Upper lobe of left lung (tissue), 6 donors: ENCODE data around the gene CETP. TPM values are rescaled to one million over a fixed set of nuclear protein-coding genes. Genes with fewer than 3 reads are reported as not detected.

Source experiments
- ATAC-seq, 2 donors: fragments of 200-7000 bp; cut with Tn5 transposase; one replicate each; pipeline ENCODE4 v1.9.1; 2022; ENCODE audit warnings: mild to moderate bottlenecking in 2 of 2, moderate library complexity in 2 of 2; ENCODE audit not compliant: low FRiP score in 2 of 2
- DNase-seq, 2 donors: peaks; one replicate each; pipeline ENCODE4 v3.0.0-alpha.2; 2019 to 2020
- H3K27ac ChIP-seq, 4 donors: fragments of 200-600 bp; sonication (generic); one replicate each; pipeline ENCODE4 v1.5.1; 2016 to 2019
- H3K27me3 ChIP-seq, 4 donors: fragments of 200-600 bp; sonication (generic); one replicate each; pipeline ENCODE4 v1.5.1; 2017 to 2019
- H3K36me3 ChIP-seq, 4 donors: fragments of 200-600 bp; sonication (generic); one replicate each; pipeline ENCODE4 v1.5.1; 2016 to 2019
- H3K4me1 ChIP-seq, 4 donors: fragments of 200-600 bp; sonication (generic); one replicate each; pipeline ENCODE4 v1.5.1; 2018 to 2019
- H3K4me3 ChIP-seq, 4 donors: fragments of 200-600 bp; sonication (generic); one replicate each; pipeline ENCODE4 v1.5.1; 2017 to 2019; ENCODE audit warnings: mild to moderate bottlenecking in 2 of 4, moderate library complexity in 1 of 4
- H3K9me3 ChIP-seq, 4 donors: fragments of 200-600 bp; sonication (generic); one replicate each; pipeline ENCODE4 v1.5.1; 2018 to 2019
- EP300 ChIP-seq, 4 donors: sonication (generic); formaldehyde crosslinking; IDR thresholded peaks; one replicate each; pipeline ENCODE4 v1.5.1; 2017; ENCODE audit warnings: antibody characterized with exemption in 4 of 4, control low read depth in 2 of 4
- POLR2A ChIP-seq, 4 donors: fragments of 450-650 bp; IDR thresholded peaks; one replicate each; pipeline ENCODE4 v1.5.1; 2016 to 2017; ENCODE audit warnings: antibody characterized with exemption in 4 of 4, mild to moderate bottlenecking in 2 of 4
- POLR2AphosphoS5 ChIP-seq, 2 donors: sonication (generic); formaldehyde crosslinking; IDR thresholded peaks; one replicate each; pipeline ENCODE4 v1.5.1; 2017; ENCODE audit warnings: antibody characterized with exemption in 2 of 2
- WGBS, 2 donors: methylation state at CpG; one replicate each; pipeline ENCODE4 v1.1.5; 2017 to 2018; 5-methylcytosine and 5-hydroxymethylcytosine counted together
- total RNA-seq, 6 donors: library from RNA; depleted of rRNA in 4 of 6; stranded (reverse); fragments of >200 nt in 4 of 6; gene quantifications; one replicate each; pipeline versions ENCODE4 v1.1.0 to v1.2.1, GENCODE V29; 2016 to 2021
- TF ChIP-seq, protein P1 (sequence below), 6 experiments: fragments of 450-650 bp in 4 of 6; fragments of 200-600 bp in 2 of 6; sonication (generic) in 2 of 6; IDR thresholded peaks; one replicate each; pipeline ENCODE4 v1.5.1; 2016 to 2019; ENCODE audit warnings: antibody characterized with exemption in 6 of 6
- donor health status: DM: no; HTN: no; CAD: no; lungs with moderate emphysema.
- donor health status: DM: no; HTN: yes; CAD: no; lungs with severe emphysema.

The CETP gene
- total RNA-seq, 6 donors from 2014 or later = 0.29 to 1.5 (median 0.91) TPM; not detected in 1

- Histone ChIP-seq H3K27ac (no peak overlapping the region), H3K4me3 (no peak overlapping the region), H3K27me3 (no peaks in the 10 kb centered on the region), H3K36me3 (peaks cover 64 to 91% (median 69%) of the 10 kb centered on the region in 4 donors), H3K9me3 (no peaks in the 10 kb centered on the region), H3K4me1 (peaks cover 15 to 31% (median 17%) of the 10 kb centered on the region in 4 donors)
- no peak for ATAC-seq
- TF ChIP-seq POLR2A (IDR thresholded peaks at IDR 0.05) (no peak), EP300 (IDR thresholded peaks at IDR 0.05) (no peak), POLR2AphosphoS5 (IDR thresholded peaks at IDR 0.05) (no peak)
- TF ChIP-seq, protein P1, sequence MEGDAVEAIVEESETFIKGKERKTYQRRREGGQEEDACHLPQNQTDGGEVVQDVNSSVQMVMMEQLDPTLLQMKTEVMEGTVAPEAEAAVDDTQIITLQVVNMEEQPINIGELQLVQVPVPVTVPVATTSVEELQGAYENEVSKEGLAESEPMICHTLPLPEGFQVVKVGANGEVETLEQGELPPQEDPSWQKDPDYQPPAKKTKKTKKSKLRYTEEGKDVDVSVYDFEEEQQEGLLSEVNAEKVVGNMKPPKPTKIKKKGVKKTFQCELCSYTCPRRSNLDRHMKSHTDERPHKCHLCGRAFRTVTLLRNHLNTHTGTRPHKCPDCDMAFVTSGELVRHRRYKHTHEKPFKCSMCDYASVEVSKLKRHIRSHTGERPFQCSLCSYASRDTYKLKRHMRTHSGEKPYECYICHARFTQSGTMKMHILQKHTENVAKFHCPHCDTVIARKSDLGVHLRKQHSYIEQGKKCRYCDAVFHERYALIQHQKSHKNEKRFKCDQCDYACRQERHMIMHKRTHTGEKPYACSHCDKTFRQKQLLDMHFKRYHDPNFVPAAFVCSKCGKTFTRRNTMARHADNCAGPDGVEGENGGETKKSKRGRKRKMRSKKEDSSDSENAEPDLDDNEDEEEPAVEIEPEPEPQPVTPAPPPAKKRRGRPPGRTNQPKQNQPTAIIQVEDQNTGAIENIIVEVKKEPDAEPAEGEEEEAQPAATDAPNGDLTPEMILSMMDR (IDR thresholded peaks at IDR 0.05) = no peak
- 84 to 88% methylated on average over 6 of the region's 6 CpGs for WGBS, 2 donors
- no peak for DNase-seq
Measured at GRCh38 chr16:56943761-56944375, 17.9 kb upstream of the CETP start.

DNA sequence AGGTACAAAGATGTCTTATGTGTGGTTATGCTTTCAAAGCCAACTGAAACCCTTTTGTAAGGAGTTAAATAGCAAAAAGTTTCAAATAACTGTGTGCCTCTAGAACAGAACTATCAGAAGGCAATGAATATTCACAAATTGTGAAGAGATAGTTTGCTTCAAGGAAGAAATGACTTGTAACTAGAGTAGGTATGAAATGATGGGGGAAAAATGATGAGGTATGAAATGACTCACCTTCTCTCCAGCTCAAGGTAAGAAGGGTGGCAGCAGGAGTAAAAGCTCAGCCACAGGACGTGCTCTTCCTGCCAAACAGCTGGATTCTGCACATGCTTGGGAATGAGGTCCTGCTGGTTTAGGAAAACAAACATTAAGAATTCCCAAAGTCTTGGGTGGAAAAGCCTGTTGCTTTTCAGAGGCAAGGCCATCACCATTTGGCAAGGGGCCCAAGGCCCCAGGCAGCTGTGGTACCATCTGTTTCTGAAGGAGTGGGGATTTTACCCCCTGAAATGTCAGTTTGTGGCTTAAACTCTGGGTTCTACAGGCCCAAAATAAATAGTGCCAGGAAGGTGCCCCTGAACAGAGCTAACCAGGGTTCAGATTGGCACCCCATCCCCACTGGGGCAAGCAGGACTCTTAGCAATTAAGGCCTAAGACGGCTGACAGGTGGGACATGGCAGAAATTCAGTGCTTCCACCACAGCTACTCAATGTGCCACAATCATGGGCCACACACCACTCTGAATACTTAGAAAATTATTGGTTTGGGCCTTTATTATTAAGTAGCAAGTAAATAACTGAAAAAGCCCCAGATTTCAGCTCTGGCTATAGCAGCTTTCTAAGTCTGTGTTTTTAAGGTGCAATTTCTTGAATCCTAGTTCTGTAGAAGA lies 16.6 kb upstream of the CETP start:
- no peaks in the 10 kb centered on the region for H3K27me3 ChIP-seq
- no peak for TF ChIP-seq EP300 (IDR thresholded peaks at IDR 0.05)
- TF ChIP-seq POLR2A (IDR thresholded peaks at IDR 0.05) = no peak
- no peak for TF ChIP-seq POLR2AphosphoS5 (IDR thresholded peaks at IDR 0.05)
- TF ChIP-seq, protein P1 (IDR thresholded peaks at IDR 0.05) = no peak
- no peak overlapping the region for H3K4me3 ChIP-seq
- ATAC-seq (no peak), DNase-seq (no peak)
- peak overlapping the region in 3 of 4 donors; percentile 21 to 40 (median 39) for H3K27ac ChIP-seq
- peaks cover 53 to 78% (median 56%) of the 10 kb centered on the region in 4 donors for H3K36me3 ChIP-seq
- H3K4me1 ChIP-seq = peaks cover 4 to 19% (median 10%) of the 10 kb centered on the region in 4 donors
- WGBS, 2 donors = 59 to 64% methylated on average over 2 of the region's 2 CpGs
- no peaks in the 10 kb centered on the region for H3K9me3 ChIP-seq

DNA sequence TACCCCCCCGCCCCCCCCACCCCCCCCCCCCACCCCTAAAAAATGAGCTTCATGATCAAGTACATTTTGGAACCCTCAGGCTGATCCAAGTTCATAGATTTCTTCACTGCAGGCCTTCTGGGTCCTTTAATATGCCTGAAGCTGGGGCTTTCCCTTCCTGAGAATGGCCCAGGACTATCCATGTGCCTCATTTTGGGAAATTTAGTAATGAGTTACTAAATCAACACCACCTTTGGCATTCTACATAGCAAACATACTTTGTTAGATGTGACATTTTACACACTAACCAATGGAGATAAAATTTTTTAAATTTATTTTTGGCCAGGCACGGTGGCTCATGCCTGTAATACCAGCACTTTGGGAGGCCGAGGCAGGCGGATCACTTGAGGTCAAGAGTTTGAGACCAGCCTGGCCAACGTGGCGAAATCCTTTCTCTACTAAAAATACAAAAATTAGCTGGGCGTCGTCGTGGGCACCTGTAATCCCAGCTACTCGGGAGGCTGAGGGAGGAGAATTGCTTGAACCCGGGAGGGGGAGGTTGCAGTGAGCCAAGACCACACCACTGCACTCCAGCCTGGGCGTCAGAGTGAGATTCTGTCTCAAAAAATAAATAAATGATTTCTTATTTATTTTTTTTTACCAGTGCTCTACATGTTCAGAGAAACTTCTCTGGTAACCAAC lies 15.8 kb upstream of the CETP start:
- H3K4me1 ChIP-seq = peaks cover 4 to 15% (median 9%) of the 10 kb centered on the region in 4 donors
- H3K27me3 ChIP-seq = no peaks in the 10 kb centered on the region
- DNase-seq = no peak
- H3K9me3 ChIP-seq = no peaks in the 10 kb centered on the region
- peak overlapping the region in 3 of 4 donors; percentile 1 to 27 (median 23) for H3K27ac ChIP-seq
- no peak for ATAC-seq
- WGBS, 2 donors = 62 to 65% methylated on average over 12 of the region's 12 CpGs
- H3K36me3 ChIP-seq = peaks cover 45 to 70% (median 48%) of the 10 kb centered on the region in 4 donors
- no peak overlapping the region for H3K4me3 ChIP-seq
- TF ChIP-seq, protein P1 (IDR thresholded peaks at IDR 0.05) = no peak
- peak in 1 of 2 donors; percentile 9 for TF ChIP-seq POLR2AphosphoS5 (IDR thresholded peaks at IDR 0.05)

DNA sequence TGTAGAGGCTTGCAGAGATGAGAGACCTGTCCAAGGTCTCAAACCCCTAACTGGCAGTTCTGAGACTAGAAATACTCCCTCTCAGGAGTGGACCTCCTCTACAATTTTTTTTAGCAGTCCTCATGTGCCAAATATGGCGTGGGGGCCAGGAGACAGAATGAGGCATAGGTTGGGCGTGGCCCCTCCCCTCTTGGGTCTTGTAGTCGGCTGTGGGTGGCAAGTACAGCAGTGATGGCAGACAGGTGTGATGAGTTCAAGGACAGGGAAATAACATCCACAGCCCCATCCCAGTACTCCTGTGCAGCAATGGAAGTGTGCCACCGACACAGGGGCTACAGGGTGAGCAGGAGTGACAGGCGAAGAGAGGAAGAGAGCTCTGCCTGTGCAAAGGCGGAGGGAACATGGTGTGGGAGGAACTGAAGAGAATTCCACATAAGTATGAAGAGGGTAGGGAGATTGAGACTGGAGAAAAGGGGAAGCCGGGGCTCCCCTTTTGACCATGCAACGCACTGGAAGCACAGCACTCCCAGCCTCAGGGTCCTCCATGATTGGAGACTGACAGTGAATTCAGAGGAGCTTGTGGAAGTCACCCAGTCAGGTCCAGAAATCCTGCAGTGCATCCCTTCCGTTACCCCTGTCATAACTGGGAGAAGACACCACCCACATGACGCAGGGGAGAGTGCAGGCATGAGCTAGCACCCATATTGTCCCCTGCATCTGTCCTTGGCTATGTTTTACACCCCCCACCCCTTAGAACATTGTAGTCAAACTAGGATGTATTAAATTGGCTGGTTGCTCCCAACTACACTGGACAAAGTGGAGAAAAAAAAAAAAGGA lies 14.8 kb upstream of the CETP start:
- DNase-seq (no peak), ATAC-seq (peak; percentile 2 to 17)
- Histone ChIP-seq H3K27ac (peak overlapping the region in 2 of 4 donors; percentile 1 to 23), H3K4me1 (peaks cover 4 to 19% (median 7%) of the 10 kb centered on the region in 4 donors), H3K4me3 (no peak overlapping the region), H3K9me3 (no peaks in the 10 kb centered on the region), H3K27me3 (no peaks in the 10 kb centered on the region), H3K36me3 (peaks cover 35 to 60% (median 39%) of the 10 kb centered on the region in 4 donors)
- TF ChIP-seq, protein P1 (IDR thresholded peaks at IDR 0.05) = no peak
- TF ChIP-seq POLR2AphosphoS5 (IDR thresholded peaks at IDR 0.05) (no peak), POLR2A (IDR thresholded peaks at IDR 0.05) (no peak), EP300 (IDR thresholded peaks at IDR 0.05) (no peak)
- 86 to 88% methylated on average over 9 to 10 of the region's 10 CpGs for WGBS, 2 donors
